OCI-LY7 (cell line): ENCODE results near the gene SLC2A6. TPM values are rescaled to one million over a fixed set of nuclear protein-coding genes. Genes with fewer than 3 reads are reported as not detected.

ENCODE experiments used
- BruUV-seq: library from RNA; stranded (reverse); fragments of 400-500 nt; replicated peaks from 2 replicates; lab custom pipeline; 2021; lab: Mats Ljungman, UMichigan
- CTCF ChIA-PET: fragments of 300-600 bp; sonication (Branson Sonifier 250); formaldehyde crosslinking; loops from one replicate; lab custom pipeline; 2022; ENCODE audit warnings: antibody characterized with exemption; ENCODE audit not compliant: unreplicated experiment; lab: Charles Lee
- POLR2A ChIA-PET: fragments of 300-600 bp; sonication (Branson Sonifier 250); formaldehyde crosslinking; loops from one replicate; lab custom pipeline; 2022; ENCODE audit warnings: antibody characterized with exemption; lab: Charles Lee
- DNase-seq: peaks from one replicate; pipeline ENCODE4 v3.0.0-alpha.2; 2015; ENCODE audit warnings: low spot score
- H2AFZ ChIP-seq: fragments of 200-600 bp; sonication (generic), shearing (Covaris generic); 2 replicates; pipeline ENCODE4 v1.6.1; 2014; ENCODE audit warnings: mild to moderate bottlenecking, antibody characterized with exemption, low read length, moderate library complexity
- H3K27ac ChIP-seq: fragments of 200-600 bp; sonication (generic); 2 replicates; pipeline ENCODE4 v1.5.1; 2014; ENCODE audit warnings: mixed run types, low read depth, mild to moderate bottlenecking, moderate library complexity, low read length, inconsistent platforms; ENCODE audit not compliant: poor library complexity, severe bottlenecking
- H3K36me3 ChIP-seq: fragments of 200-600 bp; sonication (generic); 2 replicates; pipeline ENCODE4 v1.6.1; 2014; ENCODE audit warnings: mild to moderate bottlenecking, antibody characterized with exemption, low read length, moderate library complexity, mixed read lengths; ENCODE audit not compliant: insufficient read depth
- H3K4me1 ChIP-seq: fragments of 200-600 bp; sonication (generic); 2 replicates; pipeline ENCODE4 v1.5.1; 2014; ENCODE audit warnings: mild to moderate bottlenecking, low read length; ENCODE audit not compliant: insufficient read depth, poor library complexity, severe bottlenecking
- H3K4me2 ChIP-seq: fragments of 200-600 bp; sonication (generic); 2 replicates; pipeline ENCODE4 v1.6.1; 2014; ENCODE audit warnings: mild to moderate bottlenecking, low read length
- H3K4me3 ChIP-seq: fragments of 200-600 bp; sonication (generic); 2 replicates; pipeline ENCODE4 v1.5.1; 2014; ENCODE audit warnings: mild to moderate bottlenecking, low read depth, low read length; ENCODE audit not compliant: poor library complexity, severe bottlenecking
- H3K79me2 ChIP-seq: fragments of 200-600 bp; sonication (generic); 2 replicates; pipeline ENCODE4 v1.6.1; 2016; ENCODE audit warnings: low read depth, mild to moderate bottlenecking, low read length, moderate library complexity, mixed read lengths; ENCODE audit not compliant: insufficient read depth
- H3K9me2 ChIP-seq: fragments of 200-600 bp; sonication (generic); 2 replicates; pipeline ENCODE4 v1.6.1; 2016; ENCODE audit warnings: mild to moderate bottlenecking, low read length, mixed read lengths; ENCODE audit not compliant: insufficient read depth
- H3K9me3 ChIP-seq: fragments of 200-600 bp; sonication (generic); 2 replicates; pipeline ENCODE4 v1.6.1; 2014; ENCODE audit warnings: mild to moderate bottlenecking, mixed run types, low read length, mixed read lengths
- H4K20me1 ChIP-seq: fragments of 200-600 bp; sonication (generic); 2 replicates; pipeline ENCODE4 v1.6.1; 2014; ENCODE audit warnings: mild to moderate bottlenecking, antibody characterized with exemption, low read length, moderate library complexity, mixed read lengths; ENCODE audit not compliant: insufficient read depth
- CTCF ChIP-seq: fragments of 200-600 bp; sonication (generic); conservative IDR thresholded peaks from 2 replicates; pipeline ENCODE4 v1.5.1; 2014; ENCODE audit warnings: mild to moderate bottlenecking, antibody characterized with exemption, low read length, moderate library complexity, mixed read lengths
- EZH2phosphoT487 ChIP-seq: fragments of 200-600 bp; sonication (generic); IDR thresholded peaks from 2 replicates; pipeline ENCODE4 v1.6.1; 2018; ENCODE audit warnings: low read depth, borderline replicate concordance, mild to moderate bottlenecking, mixed run types, antibody characterized with exemption, low read length, moderate library complexity, mixed read lengths
- intact Hi-C: fragments of 100-400 bp; cut with micrococcal nuclease; formaldehyde crosslinking; loops from one replicate; pipeline ENCODE4 v1.10.0; 2022; ENCODE audit not compliant: unreplicated experiment
- total RNA-seq, 2 experiments: library from RNA; depleted of rRNA in 1 of 2; stranded (reverse); fragments of >200 nt in 1 of 2; shearing (Covaris generic) in 1 of 2; gene quantifications; 2 replicates each; pipeline ENCODE4 v1.2.3, GENCODE V29; 2014 to 2022

SLC2A6 gene
- total RNA-seq, 2 experiments from 2014 or later, result 51.0 to 52.9 TPM

GRCh38 chr9:133505901-133506652 lies 27.2 kb upstream of the SLC2A6 start:
- ChIA-PET POLR2A (no interaction called here), CTCF (no interaction called here)
- 0 out of 2 replicates have a peak, but pooled peaks cover 14% of the 10 kb centered on the region for H3K9me3 ChIP-seq
- H3K4me2 ChIP-seq, result no peak overlapping the region
- DNase-seq, result no peak
- no TSS peak for BruUV-seq
- no peak overlapping the region for H2AFZ ChIP-seq
- H3K4me1 ChIP-seq, result no peaks in the 10 kb centered on the region
- intact Hi-C loops, result no loop called here
- TF ChIP-seq CTCF, result no peak
- no peak for TF ChIP-seq EZH2phosphoT487
- no peak overlapping the region for H3K27ac ChIP-seq
- no peak overlapping the region for H3K4me3 ChIP-seq
- no peaks in the 10 kb centered on the region for H3K9me2 ChIP-seq
- H4K20me1 ChIP-seq, result no peaks in the 10 kb centered on the region
- H3K36me3 ChIP-seq, result no peaks in the 10 kb centered on the region
- no peaks in the 10 kb centered on the region for H3K79me2 ChIP-seq

- no peak for TF ChIP-seq CTCF
- intact Hi-C loops, result no loop called here
- Histone ChIP-seq H3K9me3 (0 out of 2 replicates have a peak, but pooled peaks cover 14% of the 10 kb centered on the region), H3K4me2 (no peak overlapping the region), H4K20me1 (no peaks in the 10 kb centered on the region), H3K9me2 (no peaks in the 10 kb centered on the region), H3K79me2 (no peaks in the 10 kb centered on the region), H2AFZ (no peak overlapping the region), H3K4me1 (no peaks in the 10 kb centered on the region), H3K36me3 (no peaks in the 10 kb centered on the region), H3K27ac (no peak overlapping the region), H3K4me3 (no peak overlapping the region)
- no peak for DNase-seq
- CTCF ChIA-PET, result no interaction called here
- POLR2A ChIA-PET, result no interaction called here
- BruUV-seq, result no TSS peak
Observed at GRCh38 chr9:133505186-133505830, 26.4 kb upstream of the SLC2A6 start.

- no peak for DNase-seq
- H2AFZ ChIP-seq, result no peak overlapping the region
- no peak overlapping the region for H3K4me2 ChIP-seq
- no peaks in the 10 kb centered on the region for H3K79me2 ChIP-seq
- ChIA-PET CTCF (no interaction called here), POLR2A (no interaction called here)
- no peak overlapping the region for H3K27ac ChIP-seq
- no peaks in the 10 kb centered on the region for H3K36me3 ChIP-seq
- BruUV-seq, result no TSS peak
- no peaks in the 10 kb centered on the region for H3K9me2 ChIP-seq
- no peak overlapping the region for H3K4me3 ChIP-seq
- intact Hi-C loops, result no loop called here
- H3K4me1 ChIP-seq, result no peaks in the 10 kb centered on the region
- TF ChIP-seq CTCF (no peak), EZH2phosphoT487 (no peak)
- 0 out of 2 replicates have a peak, but pooled peaks cover 14% of the 10 kb centered on the region for H3K9me3 ChIP-seq
- H4K20me1 ChIP-seq, result no peaks in the 10 kb centered on the region
Observed at GRCh38 chr9:133502112-133502511, 23.2 kb upstream of the SLC2A6 start.
